ENCODE measurements around the gene PRM1. TPM values are rescaled to one million over a fixed set of nuclear protein-coding genes. Genes with fewer than 3 reads are reported as not detected.

PRM1 gene
- total and polyA plus RNA-seq, 2 of the 13 experiments (the other 11 are each of a cell fraction or from before 2014, with no cell fraction given): not detected

DNA sequence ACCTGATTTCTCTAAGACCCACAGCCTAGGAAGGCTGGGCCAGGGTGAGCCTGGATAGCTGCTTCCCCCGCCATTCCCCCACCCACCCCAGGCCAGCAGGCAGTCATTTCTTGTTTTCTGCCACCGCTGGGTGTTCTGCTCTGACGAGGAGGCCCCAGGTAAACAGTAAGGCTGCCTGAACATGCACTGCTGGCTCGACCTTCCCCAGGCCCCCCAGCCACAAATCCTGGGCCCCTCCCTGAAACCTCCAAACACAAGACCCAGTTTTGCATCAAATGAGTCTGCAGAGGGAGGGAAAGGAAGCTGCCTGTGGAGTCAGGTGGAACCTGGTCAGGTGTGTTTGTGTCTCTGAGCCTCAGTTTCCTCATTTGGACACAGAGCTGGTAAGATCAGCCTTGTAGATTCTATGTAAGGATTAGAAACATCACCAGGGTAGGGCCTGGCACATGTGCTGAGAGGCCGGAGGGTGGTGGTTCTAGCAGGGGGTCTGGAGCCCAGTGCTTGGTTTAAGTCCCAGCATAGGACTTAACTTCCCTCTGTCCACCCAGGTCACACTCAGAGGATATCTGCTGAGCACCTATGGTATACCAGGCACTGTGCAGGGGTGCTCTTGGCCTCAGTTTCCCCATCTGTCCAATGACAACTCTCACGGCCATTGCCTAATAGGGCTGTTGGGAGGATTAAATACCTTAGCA is 18.9 kb upstream of the PRM1 start (continued):
- TF ChIP-seq, protein P1, sequence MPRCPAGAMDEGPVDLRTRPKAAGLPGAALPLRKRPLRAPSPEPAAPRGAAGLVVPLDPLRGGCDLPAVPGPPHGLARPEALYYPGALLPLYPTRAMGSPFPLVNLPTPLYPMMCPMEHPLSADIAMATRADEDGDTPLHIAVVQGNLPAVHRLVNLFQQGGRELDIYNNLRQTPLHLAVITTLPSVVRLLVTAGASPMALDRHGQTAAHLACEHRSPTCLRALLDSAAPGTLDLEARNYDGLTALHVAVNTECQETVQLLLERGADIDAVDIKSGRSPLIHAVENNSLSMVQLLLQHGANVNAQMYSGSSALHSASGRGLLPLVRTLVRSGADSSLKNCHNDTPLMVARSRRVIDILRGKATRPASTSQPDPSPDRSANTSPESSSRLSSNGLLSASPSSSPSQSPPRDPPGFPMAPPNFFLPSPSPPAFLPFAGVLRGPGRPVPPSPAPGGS (CRISPR knock-in tag; IDR thresholded peaks at IDR 0.05): 0 out of 2 replicates have a peak, but pooled peaks have one; percentile 15
- no peak for TF ChIP-seq ZNF781 (CRISPR knock-in tag; IDR thresholded peaks at IDR 0.05; ENCODE audit: borderline replicate concordance, not compliant biosample characterization)
- no peak for TF ChIP-seq ZBTB38 (CRISPR knock-in tag; IDR thresholded peaks at IDR 0.05)
- no peak for TF ChIP-seq CREB1 (IDR thresholded peaks at IDR 0.05)
- TF ChIP-seq CREB1 (CRISPR knock-in tag; IDR thresholded peaks at IDR 0.05): no peak
- TF ChIP-seq ATF1 (CRISPR knock-in tag; IDR thresholded peaks at IDR 0.05): no peak
- TF ChIP-seq RXRA (CRISPR knock-in tag; IDR thresholded peaks at IDR 0.05): no peak
- no peak for TF ChIP-seq TRIM24 (CRISPR knock-in tag; IDR thresholded peaks at IDR 0.05)
- TF ChIP-seq KLF13 (CRISPR knock-in tag; IDR thresholded peaks at IDR 0.05): no peak
- no peak for TF ChIP-seq ZNF678 (CRISPR knock-in tag; IDR thresholded peaks at IDR 0.05)
- no peak for TF ChIP-seq ZNF44 (CRISPR knock-in tag; IDR thresholded peaks at IDR 0.05)
- TF ChIP-seq PHF8 (CRISPR knock-in tag; IDR thresholded peaks at IDR 0.05): no peak
- TF ChIP-seq, protein P2, sequence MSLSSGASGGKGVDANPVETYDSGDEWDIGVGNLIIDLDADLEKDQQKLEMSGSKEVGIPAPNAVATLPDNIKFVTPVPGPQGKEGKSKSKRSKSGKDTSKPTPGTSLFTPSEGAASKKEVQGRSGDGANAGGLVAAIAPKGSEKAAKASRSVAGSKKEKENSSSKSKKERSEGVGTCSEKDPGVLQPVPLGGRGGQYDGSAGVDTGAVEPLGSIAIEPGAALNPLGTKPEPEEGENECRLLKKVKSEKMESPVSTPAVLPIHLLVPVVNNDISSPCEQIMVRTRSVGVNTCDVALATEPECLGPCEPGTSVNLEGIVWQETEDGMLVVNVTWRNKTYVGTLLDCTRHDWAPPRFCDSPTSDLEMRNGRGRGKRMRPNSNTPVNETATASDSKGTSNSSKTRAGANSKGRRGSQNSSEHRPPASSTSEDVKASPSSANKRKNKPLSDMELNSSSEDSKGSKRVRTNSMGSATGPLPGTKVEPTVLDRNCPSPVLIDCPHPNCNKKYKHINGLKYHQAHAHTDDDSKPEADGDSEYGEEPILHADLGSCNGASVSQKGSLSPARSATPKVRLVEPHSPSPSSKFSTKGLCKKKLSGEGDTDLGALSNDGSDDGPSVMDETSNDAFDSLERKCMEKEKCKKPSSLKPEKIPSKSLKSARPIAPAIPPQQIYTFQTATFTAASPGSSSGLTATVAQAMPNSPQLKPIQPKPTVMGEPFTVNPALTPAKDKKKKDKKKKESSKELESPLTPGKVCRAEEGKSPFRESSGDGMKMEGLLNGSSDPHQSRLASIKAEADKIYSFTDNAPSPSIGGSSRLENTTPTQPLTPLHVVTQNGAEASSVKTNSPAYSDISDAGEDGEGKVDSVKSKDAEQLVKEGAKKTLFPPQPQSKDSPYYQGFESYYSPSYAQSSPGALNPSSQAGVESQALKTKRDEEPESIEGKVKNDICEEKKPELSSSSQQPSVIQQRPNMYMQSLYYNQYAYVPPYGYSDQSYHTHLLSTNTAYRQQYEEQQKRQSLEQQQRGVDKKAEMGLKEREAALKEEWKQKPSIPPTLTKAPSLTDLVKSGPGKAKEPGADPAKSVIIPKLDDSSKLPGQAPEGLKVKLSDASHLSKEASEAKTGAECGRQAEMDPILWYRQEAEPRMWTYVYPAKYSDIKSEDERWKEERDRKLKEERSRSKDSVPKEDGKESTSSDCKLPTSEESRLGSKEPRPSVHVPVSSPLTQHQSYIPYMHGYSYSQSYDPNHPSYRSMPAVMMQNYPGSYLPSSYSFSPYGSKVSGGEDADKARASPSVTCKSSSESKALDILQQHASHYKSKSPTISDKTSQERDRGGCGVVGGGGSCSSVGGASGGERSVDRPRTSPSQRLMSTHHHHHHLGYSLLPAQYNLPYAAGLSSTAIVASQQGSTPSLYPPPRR (CRISPR knock-in tag; IDR thresholded peaks at IDR 0.05; ENCODE audit: borderline replicate concordance): no peak
- no peak for TF ChIP-seq ZNF75D (CRISPR knock-in tag; IDR thresholded peaks at IDR 0.05; ENCODE audit: borderline replicate concordance)
- TF ChIP-seq CCDC6 (CRISPR knock-in tag; IDR thresholded peaks at IDR 0.05): no peak
- TF ChIP-seq NR2F6 (IDR thresholded peaks at IDR 0.05): no peak
- TF ChIP-seq NR2F6 (CRISPR knock-in tag; IDR thresholded peaks at IDR 0.05): no peak
- no peak for TF ChIP-seq EZH2 (conservative IDR thresholded peaks at IDR 0.05; ENCODE audit: low read depth, low read length)
- no peak for TF ChIP-seq ZNF446 (CRISPR knock-in tag; IDR thresholded peaks at IDR 0.05)
- no peak for TF ChIP-seq RORA (CRISPR knock-in tag; IDR thresholded peaks at IDR 0.05)
- no peak for TF ChIP-seq IKZF1 (IDR thresholded peaks at IDR 0.05)
- TF ChIP-seq SALL1 (CRISPR knock-in tag; IDR thresholded peaks at IDR 0.05): peak; percentile 62
- no peak for TF ChIP-seq HMG20B (CRISPR knock-in tag; conservative IDR thresholded peaks at IDR 0.05)
- TF ChIP-seq, protein P3, sequence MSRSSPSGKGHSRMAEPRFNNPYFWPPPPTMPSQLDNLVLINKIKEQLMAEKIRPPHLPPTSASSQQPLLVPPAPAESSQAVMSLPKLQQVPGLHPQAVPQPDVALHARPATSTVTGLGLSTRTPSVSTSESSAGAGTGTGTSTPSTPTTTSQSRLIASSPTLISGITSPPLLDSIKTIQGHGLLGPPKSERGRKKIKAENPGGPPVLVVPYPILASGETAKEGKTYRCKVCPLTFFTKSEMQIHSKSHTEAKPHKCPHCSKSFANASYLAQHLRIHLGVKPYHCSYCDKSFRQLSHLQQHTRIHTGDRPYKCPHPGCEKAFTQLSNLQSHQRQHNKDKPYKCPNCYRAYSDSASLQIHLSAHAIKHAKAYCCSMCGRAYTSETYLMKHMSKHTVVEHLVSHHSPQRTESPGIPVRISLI (CRISPR knock-in tag; IDR thresholded peaks at IDR 0.05; ENCODE audit: borderline replicate concordance): no peak
- no peak for TF ChIP-seq MAFG (CRISPR knock-in tag; IDR thresholded peaks at IDR 0.05)
- no peak for TF ChIP-seq ZNF652 (CRISPR knock-in tag; IDR thresholded peaks at IDR 0.05; ENCODE audit: borderline replicate concordance, low read depth)
- no peak for TF ChIP-seq IRF2 (CRISPR knock-in tag; IDR thresholded peaks at IDR 0.05)
- TF ChIP-seq ZNF143 (CRISPR knock-in tag; IDR thresholded peaks at IDR 0.05): 0 out of 2 replicates have a peak, but pooled peaks have one; percentile 22
